SH-SY5Y (cell line): ENCODE data around the gene AGAP1.

ENCODE experiments used
- GATA2 ChIP-seq: IDR thresholded peaks from 2 replicates; pipeline ENCODE4 v1.6.1; 2011; ENCODE audit warnings: mild to moderate bottlenecking, low read depth, low read length
- GATA3 ChIP-seq: IDR thresholded peaks from 2 replicates; pipeline ENCODE4 v1.6.1; 2011; ENCODE audit warnings: low read depth, mild to moderate bottlenecking, low read length, moderate library complexity

GRCh38 chr2:235966932-235967757, 473.3 kb downstream of the AGAP1 start:
- TF ChIP-seq GATA2 (no peak), GATA3 (no peak)
